LNCAP (cell line): Measurements from ENCODE around the gene GRIN2A.

ENCODE experiments used
- CTCF ChIP-seq: fragments of 450-650 bp; IDR thresholded peaks from 2 replicates; pipeline ENCODE4 v1.5.1; 2017; ENCODE audit warnings: mild to moderate bottlenecking

Gene GRIN2A

DNA sequence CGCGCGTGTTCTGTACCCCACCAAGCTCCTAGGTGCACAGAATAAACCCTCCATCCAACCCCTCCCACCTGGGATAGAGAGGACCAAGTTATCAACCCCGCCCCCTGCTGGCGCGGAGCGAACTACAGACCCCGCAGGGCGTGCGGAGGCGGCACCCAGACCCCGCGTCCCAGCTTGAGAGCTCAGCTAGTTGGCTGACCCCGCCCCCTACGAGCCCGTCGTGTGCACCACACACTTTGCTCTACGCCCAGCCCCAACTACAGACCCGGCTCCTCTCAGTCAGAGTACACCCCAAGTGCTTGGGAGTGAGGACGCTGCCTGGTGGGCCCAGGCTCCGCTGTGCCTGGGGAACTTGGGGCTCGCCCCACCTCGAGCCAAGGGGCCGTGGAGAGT, 1.5 kb downstream of the GRIN2A start:
- peak; percentile 37; the same call in 1 of the 2 replicates for TF ChIP-seq CTCF

GRCh38 chr16:10180042-10180770, 2.0 kb downstream of the GRIN2A start:
- TF ChIP-seq CTCF, result no peak

DNA sequence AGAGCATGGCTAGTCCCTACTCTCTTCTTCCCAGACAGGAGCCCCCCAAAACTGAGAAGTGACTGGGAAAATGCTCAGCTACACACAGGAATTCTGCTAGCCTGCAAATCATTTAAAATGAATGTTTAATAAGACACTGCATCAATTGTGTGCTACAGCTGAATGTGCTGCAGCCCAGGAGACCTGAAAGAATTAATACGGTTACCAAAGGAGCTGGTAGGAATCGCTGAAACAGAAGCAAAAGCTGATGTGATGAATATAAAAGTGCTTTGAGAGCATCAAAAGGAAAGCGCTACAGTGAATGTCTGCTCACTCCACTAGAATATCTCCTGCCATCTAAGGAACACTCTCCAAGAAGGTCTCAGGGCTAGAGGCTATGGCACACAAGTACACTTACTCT, 3.7 kb downstream of the GRIN2A start:
- TF ChIP-seq CTCF, result no peak

DNA sequence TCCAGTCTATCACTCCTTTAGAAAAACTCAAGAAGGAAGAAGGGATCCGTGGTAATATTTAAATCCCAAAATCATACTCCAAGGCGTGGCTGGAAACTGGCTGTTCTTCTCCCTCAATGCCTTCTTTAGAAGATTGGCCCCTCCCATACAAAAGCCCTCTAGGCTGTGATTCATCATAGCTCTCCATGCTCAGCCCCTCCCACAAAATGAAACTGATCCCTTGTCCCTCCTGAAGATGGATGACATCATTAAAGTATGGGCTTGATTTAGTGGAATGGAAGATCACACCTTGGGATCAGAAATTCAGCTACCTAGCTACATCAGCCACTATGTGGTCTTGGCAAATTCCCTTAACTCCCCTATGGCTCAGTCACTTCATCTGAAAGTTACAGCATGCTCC, 4.1 kb downstream of the GRIN2A start:
- TF ChIP-seq CTCF, result no peak

DNA sequence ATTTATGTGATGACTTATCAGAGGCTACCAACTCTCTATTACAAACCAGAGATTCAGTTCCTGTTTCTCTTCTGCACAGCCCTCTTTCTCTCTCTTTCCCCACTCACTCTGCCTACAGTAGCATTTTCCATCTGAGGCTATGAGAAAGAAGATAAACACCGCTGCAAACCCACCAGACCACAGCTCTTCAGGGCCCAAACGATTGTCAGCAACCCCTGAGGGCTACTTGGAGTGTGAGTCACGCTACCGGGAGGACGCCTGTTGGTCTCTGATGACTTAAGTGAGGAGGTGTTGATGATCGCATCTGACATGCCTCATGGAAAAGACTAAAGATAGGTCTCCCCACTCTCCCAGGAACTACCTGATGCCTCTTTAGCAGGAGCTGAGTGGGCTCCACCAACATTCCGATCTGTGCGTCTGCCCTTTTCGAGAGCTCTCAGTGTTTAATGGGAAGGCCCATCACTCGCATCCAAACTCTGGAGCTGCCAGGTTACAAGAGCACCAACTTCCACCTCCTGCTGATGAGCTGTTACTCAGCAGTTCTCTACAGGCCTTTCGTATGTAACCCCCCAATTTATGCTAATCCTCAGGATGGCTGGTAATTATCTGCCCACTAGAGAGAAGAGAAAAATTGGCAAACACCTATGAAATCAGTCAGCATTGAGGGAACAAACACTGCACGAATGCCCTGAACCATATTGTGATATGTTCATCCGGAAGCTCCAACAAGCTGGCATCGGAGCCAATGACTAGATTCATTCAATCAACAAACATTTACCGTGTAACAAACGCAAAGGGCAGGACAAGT, 9.2 kb downstream of the GRIN2A start:
- TF ChIP-seq CTCF, result no peak

- TF ChIP-seq CTCF, result no peak
These were observed 11.0 kb downstream of the GRIN2A start for GRCh38 chr16:10171221-10171620.

- no peak for TF ChIP-seq CTCF
These were observed 12.3 kb downstream of the GRIN2A start for GRCh38 chr16:10169904-10170410.
